MM.1S (cell line): Measurements from ENCODE around the gene ATG16L2.
"Not testable (repeated sequence)": the region's sequence is repeated elsewhere in the genome, so short reads cannot be mapped to it uniquely, and the experiment has no call there.

Experiments
- DNase-seq: peaks from one replicate; pipeline ENCODE4 v3.0.0-alpha.2; 2015
- H2AFZ ChIP-seq: fragments of 300-600 bp; sonication (generic); 2 replicates; pipeline ENCODE4 v1.6.0; 2016; ENCODE audit warnings: antibody characterized with exemption, low read length
- H3F3A ChIP-seq: fragments of 300-600 bp; sonication (generic); 2 replicates; pipeline ENCODE4 v1.6.1; 2016; ENCODE audit warnings: mild to moderate bottlenecking, antibody characterized with exemption, low read length, moderate library complexity, mixed read lengths; ENCODE audit not compliant: insufficient read depth
- H3K27ac ChIP-seq: fragments of 300-600 bp; sonication (generic); 2 replicates; pipeline ENCODE4 v1.5.1; 2016; ENCODE audit warnings: mild to moderate bottlenecking, low read length
- H3K27me3 ChIP-seq: fragments of 300-600 bp; sonication (generic); replicated peaks from 2 replicates; pipeline ENCODE4 v1.6.0; 2016; ENCODE audit warnings: low read length; ENCODE audit not compliant: insufficient read depth
- H3K36me3 ChIP-seq: fragments of 300-600 bp; sonication (generic); replicated peaks from 2 replicates; pipeline ENCODE4 v1.6.1; 2016; ENCODE audit warnings: mild to moderate bottlenecking, low read length, mixed read lengths; ENCODE audit not compliant: insufficient read depth
- H3K4me1 ChIP-seq: fragments of 300-600 bp; sonication (generic); 2 replicates; pipeline ENCODE4 v1.6.1; 2016; ENCODE audit warnings: low read length, mixed read lengths
- H3K4me2 ChIP-seq: fragments of 300-600 bp; sonication (generic); 2 replicates; pipeline ENCODE4 v1.6.0; 2016; ENCODE audit warnings: low read depth, low read length
- H3K4me3 ChIP-seq: fragments of 300-600 bp; sonication (generic); 2 replicates; pipeline ENCODE4 v1.5.1; 2016; ENCODE audit warnings: low read length, mixed read lengths
- H3K79me2 ChIP-seq: fragments of 300-600 bp; sonication (generic); 2 replicates; pipeline ENCODE4 v1.6.1; 2016; ENCODE audit warnings: mixed run types, low read length, mixed read lengths
- H3K9ac ChIP-seq: fragments of 300-600 bp; sonication (generic); 2 replicates; pipeline ENCODE4 v1.6.1; 2016; ENCODE audit warnings: low read length, mixed read lengths
- H3K9me2 ChIP-seq: fragments of 300-600 bp; sonication (generic); replicated peaks from 2 replicates; pipeline ENCODE4 v1.6.1; 2016; ENCODE audit warnings: mild to moderate bottlenecking, low read length, mixed read lengths; ENCODE audit not compliant: insufficient read depth
- H3K9me3 ChIP-seq: fragments of 300-600 bp; sonication (generic); replicated peaks from 2 replicates; pipeline ENCODE4 v1.6.1; 2016; ENCODE audit warnings: mild to moderate bottlenecking, low read length, mixed read lengths; ENCODE audit not compliant: insufficient read depth
- H4K20me1 ChIP-seq: fragments of 300-600 bp; sonication (generic); 2 replicates; pipeline ENCODE4 v1.6.1; 2016; ENCODE audit warnings: mild to moderate bottlenecking, low read length, moderate library complexity, mixed read lengths; ENCODE audit not compliant: insufficient read depth
- EZH2 ChIP-seq: fragments of 300-600 bp; sonication (generic); optimal IDR thresholded peaks from 2 replicates; pipeline ENCODE3; 2017; ENCODE audit warnings: low read depth, mild to moderate bottlenecking, antibody characterized with exemption, low read length, mixed read lengths
- EZH2phosphoT487 ChIP-seq: fragments of 300-600 bp; sonication (generic); IDR thresholded peaks from 2 replicates; pipeline ENCODE4 v1.6.1; 2018; ENCODE audit warnings: antibody characterized with exemption, low read length
- TF ChIP-seq, protein P1 (sequence below): fragments of 300-600 bp; sonication (generic); IDR thresholded peaks from 2 replicates; pipeline ENCODE4 v1.5.1; 2016; ENCODE audit warnings: antibody characterized with exemption, low read length, mixed read lengths

The ATG16L2 gene

DNA sequence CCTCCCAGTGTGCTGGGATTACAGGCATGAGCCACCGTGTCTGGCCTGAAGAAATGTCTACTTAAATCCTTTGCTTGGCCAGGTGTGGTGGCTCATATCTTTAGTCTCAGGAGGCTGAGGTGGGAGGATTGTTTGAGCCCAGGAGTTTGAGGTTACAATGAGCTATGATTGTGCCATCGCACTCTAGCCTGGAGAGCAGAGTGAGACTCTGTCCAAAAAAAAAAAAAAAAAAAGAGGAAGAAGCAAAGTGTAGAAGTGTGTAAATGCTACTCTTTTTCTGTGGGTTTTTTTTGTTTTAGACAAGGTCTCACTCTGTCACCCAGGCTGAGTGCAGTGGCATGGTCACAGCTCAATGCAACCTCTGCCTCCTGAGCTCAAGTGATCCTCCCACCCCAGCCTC, 6.4 kb upstream of the ATG16L2 start:
- Histone ChIP-seq H2AFZ (no peak overlapping the region), H4K20me1 (no peaks in the 10 kb centered on the region), H3F3A (peaks cover 4% of the 10 kb centered on the region), H3K4me2 (no peak overlapping the region), H3K9ac (no peak overlapping the region), H3K4me3 (no peak overlapping the region), H3K36me3 (no peaks in the 10 kb centered on the region; the same call in 1 of the 2 replicates), H3K27me3 (no peaks in the 10 kb centered on the region), H3K4me1 (no peaks in the 10 kb centered on the region; the same call in 1 of the 2 replicates), H3K79me2 (peaks cover 21% of the 10 kb centered on the region), H3K9me3 (no peaks in the 10 kb centered on the region), H3K9me2 (no peaks in the 10 kb centered on the region), H3K27ac (no peak overlapping the region)
- no peak for TF ChIP-seq EZH2
- TF ChIP-seq, protein P1, sequence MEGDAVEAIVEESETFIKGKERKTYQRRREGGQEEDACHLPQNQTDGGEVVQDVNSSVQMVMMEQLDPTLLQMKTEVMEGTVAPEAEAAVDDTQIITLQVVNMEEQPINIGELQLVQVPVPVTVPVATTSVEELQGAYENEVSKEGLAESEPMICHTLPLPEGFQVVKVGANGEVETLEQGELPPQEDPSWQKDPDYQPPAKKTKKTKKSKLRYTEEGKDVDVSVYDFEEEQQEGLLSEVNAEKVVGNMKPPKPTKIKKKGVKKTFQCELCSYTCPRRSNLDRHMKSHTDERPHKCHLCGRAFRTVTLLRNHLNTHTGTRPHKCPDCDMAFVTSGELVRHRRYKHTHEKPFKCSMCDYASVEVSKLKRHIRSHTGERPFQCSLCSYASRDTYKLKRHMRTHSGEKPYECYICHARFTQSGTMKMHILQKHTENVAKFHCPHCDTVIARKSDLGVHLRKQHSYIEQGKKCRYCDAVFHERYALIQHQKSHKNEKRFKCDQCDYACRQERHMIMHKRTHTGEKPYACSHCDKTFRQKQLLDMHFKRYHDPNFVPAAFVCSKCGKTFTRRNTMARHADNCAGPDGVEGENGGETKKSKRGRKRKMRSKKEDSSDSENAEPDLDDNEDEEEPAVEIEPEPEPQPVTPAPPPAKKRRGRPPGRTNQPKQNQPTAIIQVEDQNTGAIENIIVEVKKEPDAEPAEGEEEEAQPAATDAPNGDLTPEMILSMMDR = no peak
- TF ChIP-seq EZH2phosphoT487 = no peak
- DNase-seq = no peak

DNA sequence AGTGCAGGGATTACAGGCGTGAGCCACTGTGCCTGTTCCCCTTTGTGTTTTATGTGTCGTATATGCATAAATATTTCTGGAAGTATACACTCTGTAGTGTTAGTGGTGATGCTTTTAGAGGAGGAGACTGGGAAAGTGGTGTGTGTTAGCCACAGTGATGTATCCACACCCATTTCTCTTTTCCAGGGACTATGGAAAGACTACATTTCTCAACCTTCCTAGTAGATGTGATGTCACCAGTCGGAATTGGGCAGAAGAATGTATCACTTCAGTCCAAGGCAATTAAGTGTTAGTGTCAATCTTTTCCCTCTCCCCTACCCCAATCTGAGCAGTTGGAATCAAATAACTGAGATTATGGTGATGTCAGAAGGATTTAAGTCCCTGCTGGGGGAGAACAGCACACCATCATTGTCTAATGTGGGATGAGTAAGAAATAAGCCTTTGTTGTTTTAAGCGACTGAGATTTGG, 5.8 kb upstream of the ATG16L2 start:
- Histone ChIP-seq H3K27me3 (no peaks in the 10 kb centered on the region), H3K4me3 (no peak overlapping the region), H3K9ac (no peak overlapping the region), H3K9me2 (no peaks in the 10 kb centered on the region), H4K20me1 (no peaks in the 10 kb centered on the region), H2AFZ (no peak overlapping the region), H3K79me2 (peaks cover 27% of the 10 kb centered on the region), H3K9me3 (no peaks in the 10 kb centered on the region), H3K4me1 (no peaks in the 10 kb centered on the region; the same call in 1 of the 2 replicates), H3K4me2 (no peak overlapping the region), H3K27ac (no peak overlapping the region), H3K36me3 (no peaks in the 10 kb centered on the region; the same call in 1 of the 2 replicates), H3F3A (peaks cover 10% of the 10 kb centered on the region)
- TF ChIP-seq, protein P1 = no peak
- TF ChIP-seq EZH2 (no peak), EZH2phosphoT487 (no peak)
- no peak for DNase-seq

GRCh38 chr11:72811686-72812085, 2.5 kb upstream of the ATG16L2 start:
- not testable (repeated sequence) for DNase-seq, H2AFZ ChIP-seq, H3K27me3 ChIP-seq, H3K36me3 ChIP-seq, H4K20me1 ChIP-seq, H3K9ac ChIP-seq, H3K4me3 ChIP-seq, H3K9me2 ChIP-seq, H3K9me3 ChIP-seq, H3K27ac ChIP-seq
- Histone ChIP-seq H3K4me1 (peaks cover 11% of the 10 kb centered on the region), H3K4me2 (peak overlapping the region; percentile 98; the same call in 1 of the 2 replicates), H3K79me2 (peaks cover 52% of the 10 kb centered on the region), H3F3A (peaks cover 29% of the 10 kb centered on the region)

- peak overlapping the region; percentile 98; the same call in 1 of the 2 replicates for H3K27ac ChIP-seq
- H3K79me2 ChIP-seq = peaks cover 55% of the 10 kb centered on the region
- peak overlapping the region; percentile 97 for H3K9ac ChIP-seq
- H3K9me2 ChIP-seq = no peaks in the 10 kb centered on the region
- no peak for TF ChIP-seq EZH2phosphoT487
- TF ChIP-seq, protein P1 = no peak
- no peak for TF ChIP-seq EZH2
- H3K9me3 ChIP-seq = no peaks in the 10 kb centered on the region
- H4K20me1 ChIP-seq = no peaks in the 10 kb centered on the region
- peaks cover 29% of the 10 kb centered on the region for H3F3A ChIP-seq
- no peak for DNase-seq
- no peaks in the 10 kb centered on the region for H3K27me3 ChIP-seq
- peak overlapping the region; percentile 98 for H3K4me2 ChIP-seq
- no peaks in the 10 kb centered on the region; the same call in 1 of the 2 replicates for H3K36me3 ChIP-seq
- peak overlapping the region; percentile 96 for H3K4me3 ChIP-seq
- H2AFZ ChIP-seq = peak overlapping the region; percentile 18; the same call in 1 of the 2 replicates
- peaks cover 11% of the 10 kb centered on the region for H3K4me1 ChIP-seq
Observed at GRCh38 chr11:72812604-72812966, 1.6 kb upstream of the ATG16L2 start.
